Ureter (tissue), 1 donor: ENCODE results near the gene IFNA4. TPM values are rescaled to one million over a fixed set of nuclear protein-coding genes. Genes with fewer than 3 reads are reported as not detected.
"Not testable (repeated sequence)": the region's sequence is repeated elsewhere in the genome, so short reads cannot be mapped to it uniquely, and the experiment has no call there.

Experiments used
- DNase-seq: peaks from one replicate; pipeline ENCODE4 v3.0.0-alpha.2; 2020; ENCODE audit warnings: low spot score
- total RNA-seq: library from RNA; stranded (reverse); gene quantifications from one replicate; pipeline ENCODE4 v1.2.4, GENCODE V29; 2023
- donor health status: DM: yes; HTN: yes; CAD: no.

Gene IFNA4
- total RNA-seq: not detected

GRCh38 chr9:21187487-21187886 lies at the start of gene IFNA4:
TSS of gene IFNA4 (minus strand) at chr9:21187587. CDS start at chr9:21187531, 56 bp downstream.
- DNase-seq: not testable (repeated sequence)

GRCh38 chr9:21236360-21236714 lies 49.0 kb upstream of the IFNA4 start:
- DNase-seq: not testable (repeated sequence)

GRCh38 chr9:21235468-21236359 lies 48.3 kb upstream of the IFNA4 start:
- not testable (repeated sequence) for DNase-seq

- no peak for DNase-seq
These were observed 46.8 kb upstream of the IFNA4 start for GRCh38 chr9:21234153-21234687.

- no peak for DNase-seq
These were observed 45.9 kb upstream of the IFNA4 start for GRCh38 chr9:21233258-21233657.

- DNase-seq: no peak
These were observed 40.7 kb upstream of the IFNA4 start, which contains the start of gene IFNA17 for GRCh38 chr9:21228122-21228521. TSS of gene IFNA17 (minus strand) at chr9:21228222. CDS start at chr9:21228173, 49 bp downstream.

GRCh38 chr9:21217211-21217610 lies 29.8 kb upstream of the IFNA4 start, which contains the start of gene IFNA16:
TSS of gene IFNA16 (minus strand) at chr9:21217311. CDS start at chr9:21217305, 6 bp downstream.
- DNase-seq: not testable (repeated sequence)

GRCh38 chr9:21213411-21214326 lies 26.3 kb upstream of the IFNA4 start:
- DNase-seq: not testable (repeated sequence)

- not testable (repeated sequence) for DNase-seq
These were observed 24.8 kb upstream of the IFNA4 start for GRCh38 chr9:21212160-21212559.

- not testable (repeated sequence) for DNase-seq
These were observed 23.4 kb upstream of the IFNA4 start for GRCh38 chr9:21210782-21211181.

- no peak for DNase-seq
These were observed 22.9 kb upstream of the IFNA4 start for GRCh38 chr9:21210311-21210710.

- DNase-seq: not testable (repeated sequence)
These were observed 19.7 kb upstream of the IFNA4 start, which contains the start of gene IFNA10 for GRCh38 chr9:21207043-21207442. TSS of gene IFNA10 (minus strand) at chr9:21207143. CDS start at chr9:21207097, 46 bp downstream.

- no peak for DNase-seq
These were observed 17.8 kb upstream of the IFNA4 start for GRCh38 chr9:21205204-21205603.

GRCh38 chr9:21202105-21202504 lies 14.7 kb upstream of the IFNA4 start, which contains the start of gene IFNA7:
TSS of gene IFNA7 (minus strand) at chr9:21202205. CDS start at chr9:21202165, 40 bp downstream.
- DNase-seq: not testable (repeated sequence)

GRCh38 chr9:21194867-21195776 lies 7.7 kb upstream of the IFNA4 start:
- DNase-seq: not testable (repeated sequence)

- not testable (repeated sequence) for DNase-seq
These were observed 4.3 kb downstream of the IFNA4 start for GRCh38 chr9:21182810-21183736.

- no peak for DNase-seq
These were observed 12.7 kb downstream of the IFNA4 start for GRCh38 chr9:21174671-21175070.

- DNase-seq: no peak
These were observed 15.2 kb downstream of the IFNA4 start for GRCh38 chr9:21172156-21172555.

- DNase-seq: no peak
These were observed 16.0 kb downstream of the IFNA4 start for GRCh38 chr9:21171351-21171750.
